SK-N-MC (cell line): ENCODE data around the gene OR51B2.
"Not testable (repeated sequence)": the region's sequence is repeated elsewhere in the genome, so short reads cannot be mapped to it uniquely, and the experiment has no call there.

Experiments
- EZH2 ChIP-seq: fragments of 200-600 bp; sonication (generic); IDR thresholded peaks from one replicate; pipeline ENCODE4 v1.6.1; 2017; ENCODE audit warnings: antibody characterized with exemption
- FOXP2 ChIP-seq: optimal IDR thresholded peaks from 2 replicates; pipeline ENCODE3; 2011; ENCODE audit warnings: mild to moderate bottlenecking, moderate library complexity; ENCODE audit not compliant: insufficient read depth; ENCODE audit errors: extremely low read length, control extremely low read depth
- POLR2AphosphoS5 ChIP-seq: IDR thresholded peaks from 2 replicates; pipeline ENCODE4 v1.6.1; 2012; ENCODE audit warnings: mild to moderate bottlenecking, low read depth, low read length, borderline replicate concordance

DNA sequence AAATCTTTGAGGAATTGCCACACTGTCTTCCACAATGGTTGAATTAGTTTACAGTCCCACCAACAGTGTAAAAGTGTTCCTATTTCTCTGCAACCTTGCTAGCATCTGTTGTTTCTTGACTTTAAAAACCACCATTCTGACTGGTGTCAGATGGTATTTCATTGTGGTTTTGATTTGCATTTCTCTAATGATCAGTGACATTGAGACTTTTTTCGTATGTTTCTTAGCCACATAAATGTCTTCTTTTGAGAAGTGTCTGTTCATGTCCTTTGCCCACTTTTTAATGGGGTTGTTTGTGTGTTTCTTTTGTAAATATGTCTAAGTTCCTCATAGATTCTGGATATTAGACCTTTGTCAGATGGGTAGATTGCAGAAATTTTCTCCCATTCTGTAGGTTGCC, 13.2 kb upstream of the OR51B2 start:
- TF ChIP-seq EZH2, POLR2AphosphoS5, FOXP2: not testable (repeated sequence)
